ENCODE measurements around the gene CARD8.
A peak's percentile ranks its signal among the peaks of the same experiment; 100 is the strongest.
"Not testable (repeated sequence)": the region's sequence is repeated elsewhere in the genome, so short reads cannot be mapped to it uniquely, and the experiment has no call there.

The CARD8 gene

DNA sequence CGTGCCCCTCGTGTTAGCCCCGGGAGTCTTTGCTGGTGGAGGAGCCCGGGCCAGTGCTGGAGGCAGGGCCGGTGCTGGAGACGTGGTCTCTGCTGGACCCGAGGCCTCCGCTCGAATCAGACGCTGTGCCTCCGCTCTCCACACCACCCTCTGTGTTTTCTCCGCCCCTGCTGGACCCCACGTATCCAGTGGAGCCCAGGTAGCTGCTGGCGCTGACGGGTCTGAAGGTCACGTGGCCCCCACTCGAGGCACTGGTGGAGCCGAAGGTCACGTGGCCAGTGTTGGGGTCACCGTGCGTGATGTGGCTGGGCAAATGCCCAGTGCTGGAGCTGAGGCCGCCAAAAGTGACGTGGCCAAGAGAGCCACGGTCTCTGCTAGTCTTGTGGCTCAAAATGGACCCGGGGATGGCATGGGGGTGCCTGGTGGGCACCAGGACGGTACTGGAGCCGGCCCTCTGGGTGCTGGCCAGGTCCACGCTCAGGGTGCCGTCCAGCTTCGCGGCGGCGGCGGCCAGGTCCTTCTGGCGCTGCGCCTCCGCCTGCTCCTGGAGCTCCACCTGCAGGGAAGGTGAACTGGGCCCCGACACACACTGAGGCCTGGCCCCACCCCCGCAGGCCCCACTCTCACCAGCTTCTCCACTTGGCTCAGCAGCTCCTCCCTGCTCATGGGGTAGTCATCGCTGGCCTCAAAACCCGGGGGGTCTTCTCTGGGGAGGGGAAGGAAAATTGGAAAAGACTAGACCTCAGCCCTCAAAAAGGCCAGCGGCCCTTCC is 41.4 kb upstream of the CARD8 start:
- TF ChIP-seq, protein P1, sequence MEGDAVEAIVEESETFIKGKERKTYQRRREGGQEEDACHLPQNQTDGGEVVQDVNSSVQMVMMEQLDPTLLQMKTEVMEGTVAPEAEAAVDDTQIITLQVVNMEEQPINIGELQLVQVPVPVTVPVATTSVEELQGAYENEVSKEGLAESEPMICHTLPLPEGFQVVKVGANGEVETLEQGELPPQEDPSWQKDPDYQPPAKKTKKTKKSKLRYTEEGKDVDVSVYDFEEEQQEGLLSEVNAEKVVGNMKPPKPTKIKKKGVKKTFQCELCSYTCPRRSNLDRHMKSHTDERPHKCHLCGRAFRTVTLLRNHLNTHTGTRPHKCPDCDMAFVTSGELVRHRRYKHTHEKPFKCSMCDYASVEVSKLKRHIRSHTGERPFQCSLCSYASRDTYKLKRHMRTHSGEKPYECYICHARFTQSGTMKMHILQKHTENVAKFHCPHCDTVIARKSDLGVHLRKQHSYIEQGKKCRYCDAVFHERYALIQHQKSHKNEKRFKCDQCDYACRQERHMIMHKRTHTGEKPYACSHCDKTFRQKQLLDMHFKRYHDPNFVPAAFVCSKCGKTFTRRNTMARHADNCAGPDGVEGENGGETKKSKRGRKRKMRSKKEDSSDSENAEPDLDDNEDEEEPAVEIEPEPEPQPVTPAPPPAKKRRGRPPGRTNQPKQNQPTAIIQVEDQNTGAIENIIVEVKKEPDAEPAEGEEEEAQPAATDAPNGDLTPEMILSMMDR (IDR thresholded peaks at IDR 0.05; ENCODE audit: low read depth, low read length) = no peak
- no peak for DNase-seq (ENCODE audit: low read depth in 2 of 2)
- H3K4me3 ChIP-seq (replicated peaks in 1 of 2; ENCODE audit: low read depth in 2 of 2, low read length in 2 of 2) = no peak overlapping the region

DNA sequence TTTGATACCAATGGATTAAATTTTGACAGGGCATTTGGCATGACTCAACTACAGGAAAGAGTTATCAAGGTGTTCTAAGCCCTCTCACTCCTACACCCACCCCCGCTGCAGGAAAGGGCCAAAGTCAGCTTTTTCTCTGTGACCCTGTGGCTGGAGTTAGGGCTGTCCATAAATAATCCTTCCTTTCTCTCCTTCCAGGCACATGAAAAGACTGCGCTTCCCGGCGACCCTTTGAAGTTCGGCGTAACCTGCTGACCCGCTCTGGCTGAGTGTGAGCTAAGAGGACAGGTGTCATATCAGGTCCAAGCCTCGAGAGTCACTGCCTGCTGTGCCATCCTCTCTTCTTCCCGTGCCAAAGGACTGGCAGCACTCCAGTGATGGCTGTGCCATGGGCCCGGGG is 39.7 kb upstream of the CARD8 start:
- TF ChIP-seq, protein P1 (IDR thresholded peaks at IDR 0.05; ENCODE audit: low read depth, low read length) = no peak
- H3K4me3 ChIP-seq (replicated peaks in 1 of 2; ENCODE audit: low read depth in 2 of 2, low read length in 2 of 2) = no peak overlapping the region
- DNase-seq (ENCODE audit: low read depth in 2 of 2) = no peak

DNA sequence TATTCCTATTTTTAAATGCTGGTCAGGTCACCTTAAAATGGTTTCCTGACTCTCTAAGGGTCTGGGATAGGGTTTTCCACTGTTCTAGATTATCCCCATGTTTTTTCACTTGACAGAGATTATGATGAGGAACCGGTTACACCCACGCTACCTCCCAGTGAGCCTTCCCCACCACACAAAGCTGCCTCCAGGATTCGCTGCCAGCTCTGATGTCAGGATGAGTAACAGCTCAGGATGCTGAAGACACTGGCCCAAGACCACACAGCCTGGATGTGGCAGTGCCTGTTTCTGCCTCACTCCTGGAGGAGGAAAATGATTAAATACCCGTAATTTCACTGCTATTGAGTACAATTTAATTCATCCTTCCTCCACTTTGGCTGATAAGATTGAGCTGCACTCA is 37.1 kb upstream of the CARD8 start:
- DNase-seq (ENCODE audit: low read depth in 2 of 2) = peak; percentile 74 to 90
- no peak overlapping the region for H3K4me3 ChIP-seq (replicated peaks in 1 of 2; ENCODE audit: low read depth in 2 of 2, low read length in 2 of 2)
- TF ChIP-seq, protein P1 (IDR thresholded peaks at IDR 0.05; ENCODE audit: low read depth, low read length) = no peak

DNA sequence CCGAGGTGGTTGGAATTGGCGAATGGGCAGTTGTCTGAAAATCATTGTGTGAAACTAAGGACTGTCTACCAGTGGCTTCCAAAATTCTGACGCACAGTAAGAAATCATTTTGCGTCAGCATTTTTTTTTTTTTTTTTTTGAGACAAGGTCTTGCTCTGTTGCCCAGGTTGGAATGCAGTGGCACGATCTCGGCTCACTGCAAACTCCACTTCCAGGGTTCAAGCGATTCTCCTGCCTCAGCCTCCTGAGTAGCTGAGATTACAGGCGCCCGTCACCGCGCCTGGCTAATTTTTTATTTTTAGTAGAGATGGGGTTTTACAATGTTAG is 35.7 kb upstream of the CARD8 start:
- H3K4me3 ChIP-seq (replicated peaks in 1 of 2; ENCODE audit: low read depth in 2 of 2, low read length in 2 of 2); DNase-seq (ENCODE audit: low read depth in 2 of 2): not testable (repeated sequence)

DNA sequence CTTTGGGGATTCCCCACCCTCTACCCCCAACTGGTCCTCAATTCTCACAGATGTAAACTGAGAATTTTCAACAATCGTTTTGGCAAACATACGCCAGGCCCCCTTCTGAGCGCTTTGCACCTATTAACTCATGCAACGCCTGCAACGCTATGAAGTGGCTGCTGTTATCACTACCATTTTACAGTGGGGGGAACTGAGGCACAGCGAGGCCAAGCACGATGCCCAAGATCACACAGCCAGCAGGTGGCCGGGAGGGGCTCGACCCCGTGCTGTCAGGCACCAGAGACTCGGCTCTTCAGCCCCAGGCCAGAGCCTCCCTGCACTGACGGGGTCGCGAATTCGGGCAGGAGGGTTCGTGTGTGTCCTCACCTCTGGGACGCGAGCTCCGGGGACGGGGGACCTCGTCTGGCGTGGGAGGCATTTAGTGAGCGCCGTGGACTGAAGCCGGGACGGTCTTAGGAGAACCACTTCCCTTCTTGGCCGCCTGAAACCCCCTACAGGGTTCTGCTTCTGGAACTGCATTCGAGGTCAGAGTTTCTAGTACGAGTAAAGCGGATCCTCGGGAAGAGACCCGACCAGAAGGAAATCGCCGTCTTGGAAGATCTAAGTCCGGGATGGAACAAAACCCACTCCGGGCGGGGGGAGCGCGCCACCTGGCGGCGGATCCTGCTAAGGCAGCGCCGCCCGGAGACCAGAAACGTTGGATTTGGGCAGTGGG is 35.2 kb upstream of the CARD8 start:
- TF ChIP-seq, protein P1 (IDR thresholded peaks at IDR 0.05; ENCODE audit: low read depth, low read length) = peak; percentile 99
- peak overlapping the region; percentile 51 to 52 for H3K4me3 ChIP-seq (replicated peaks in 1 of 2; ENCODE audit: low read depth in 2 of 2, low read length in 2 of 2)
- peak; percentile 82 to 88 for DNase-seq (ENCODE audit: low read depth in 2 of 2)

DNA sequence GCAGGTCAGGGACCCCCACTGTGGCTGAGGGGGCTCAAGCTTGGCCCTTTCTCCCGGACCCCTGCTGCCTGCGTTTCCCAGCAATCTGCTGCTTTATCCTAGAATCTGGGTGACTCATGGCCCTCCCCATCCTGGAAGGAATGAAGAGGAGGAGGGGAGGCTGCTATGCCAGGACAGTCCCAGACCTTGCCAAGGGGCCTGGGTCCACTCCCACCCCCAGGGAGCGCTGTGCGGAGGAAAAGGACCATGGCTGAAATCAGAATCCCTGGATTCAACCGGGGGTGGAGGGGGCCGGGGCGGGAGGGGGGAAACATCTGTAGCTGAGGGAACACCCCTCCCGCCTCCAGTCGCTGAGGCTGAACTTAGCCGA is 34.7 kb upstream of the CARD8 start:
- TF ChIP-seq, protein P1 (IDR thresholded peaks at IDR 0.05; ENCODE audit: low read depth, low read length) = no peak
- peak overlapping the region; percentile 13 to 24 for H3K4me3 ChIP-seq (replicated peaks in 1 of 2; ENCODE audit: low read depth in 2 of 2, low read length in 2 of 2)
- peak; percentile 25 to 36 for DNase-seq (ENCODE audit: low read depth in 2 of 2)

DNA sequence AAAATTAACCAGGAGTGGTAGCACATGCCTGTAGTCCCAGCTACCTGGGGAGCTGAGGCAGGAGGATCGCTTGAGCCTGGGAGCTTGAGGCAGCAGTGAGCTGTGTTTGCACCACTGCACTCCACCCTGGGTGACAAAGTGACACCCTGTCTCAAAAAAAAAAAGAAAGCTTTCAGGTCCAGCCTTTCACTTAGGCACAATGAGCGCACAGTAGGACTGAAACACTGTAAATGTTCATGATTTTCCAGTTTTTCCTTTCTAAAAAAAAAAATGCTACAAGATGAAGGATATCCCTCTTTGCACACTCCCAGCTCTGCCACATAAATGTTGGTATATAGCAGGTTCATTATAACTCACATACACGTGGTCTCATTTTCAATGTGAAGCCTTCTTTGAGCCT is 32.0 kb upstream of the CARD8 start:
- no peak for DNase-seq (ENCODE audit: low read depth in 2 of 2)
- H3K4me3 ChIP-seq (replicated peaks in 1 of 2; ENCODE audit: low read depth in 2 of 2, low read length in 2 of 2) = no peak overlapping the region
- TF ChIP-seq, protein P1 (IDR thresholded peaks at IDR 0.05; ENCODE audit: low read depth, low read length) = no peak
